Uterus (tissue), 4 donors: ENCODE results near the gene ACAP1. TPM values are rescaled to one million over a fixed set of nuclear protein-coding genes. Genes with fewer than 3 reads are reported as not detected.
A peak's percentile ranks its signal among the peaks of the same experiment; 100 is the strongest.

ENCODE experiments used
- DNase-seq, 2 donors: peaks; one replicate each; pipeline ENCODE4 v3.0.0-alpha.2; 2019 to 2020
- H3K27ac ChIP-seq, 2 donors: fragments of 200-600 bp; sonication (generic); 1 replicate in 1 of 2; 2 replicates in 1 of 2; pipeline ENCODE4 v1.5.1; 2016 to 2018
- H3K27me3 ChIP-seq, 2 donors: fragments of 200-600 bp; sonication (generic); one replicate each; pipeline ENCODE4 v1.5.1; 2018 to 2019; ENCODE audit warnings: control low read depth in 1 of 2
- H3K36me3 ChIP-seq, 2 donors: fragments of 200-600 bp; sonication (generic); one replicate each; pipeline ENCODE4 v1.5.1; 2019; ENCODE audit warnings: control low read depth in 1 of 2
- H3K4me1 ChIP-seq, 2 donors: fragments of 200-600 bp; sonication (generic); one replicate each; pipeline ENCODE4 v1.5.1; 2018 to 2019; ENCODE audit warnings: control low read depth in 1 of 2
- H3K4me3 ChIP-seq, 2 donors: fragments of 200-600 bp; sonication (generic); 1 replicate in 1 of 2; 2 replicates in 1 of 2; pipeline ENCODE4 v1.5.1; 2018 to 2019; ENCODE audit warnings: mild to moderate bottlenecking in 1 of 2
- H3K9me3 ChIP-seq, 2 donors: fragments of 200-600 bp; sonication (generic); one replicate each; pipeline ENCODE4 v1.5.1; 2019; ENCODE audit warnings: control low read depth in 1 of 2
- POLR2A ChIP-seq, 2 donors: fragments of 450-650 bp; IDR thresholded peaks; one replicate each; pipeline ENCODE4 v1.6.1; 2016; ENCODE audit warnings: antibody characterized with exemption in 2 of 2, mild to moderate bottlenecking in 1 of 2, moderate library complexity in 1 of 2
- intact Hi-C: fragments of 100-400 bp; cut with DNase I; formaldehyde crosslinking; loops from one replicate; pipeline ENCODE4 v1.15.1; 2023; ENCODE audit warnings: low total_unique reads
- total RNA-seq, 4 donors: library from RNA; depleted of rRNA in 3 of 4; stranded (reverse); fragments of >200 nt in 3 of 4; gene quantifications; one replicate each; pipeline versions ENCODE4 v1.1.0 to v1.2.4, GENCODE V29; 2014 to 2023
- TF ChIP-seq, protein P1 (sequence below), 4 experiments: fragments of 200-600 bp in 2 of 4; fragments of 450-650 bp in 2 of 4; sonication (generic) in 2 of 4; IDR thresholded peaks; one replicate each; pipeline ENCODE4 v1.5.1; 2016 to 2019; ENCODE audit warnings: antibody characterized with exemption in 4 of 4, mild to moderate bottlenecking in 2 of 4, moderate library complexity in 1 of 4
- donor health status: DM: yes; HTN: yes; CAD: no.

Gene ACAP1
- total RNA-seq, 4 donors from 2014 or later, result 0.29 to 11.2 (median 1.7) TPM

DNA sequence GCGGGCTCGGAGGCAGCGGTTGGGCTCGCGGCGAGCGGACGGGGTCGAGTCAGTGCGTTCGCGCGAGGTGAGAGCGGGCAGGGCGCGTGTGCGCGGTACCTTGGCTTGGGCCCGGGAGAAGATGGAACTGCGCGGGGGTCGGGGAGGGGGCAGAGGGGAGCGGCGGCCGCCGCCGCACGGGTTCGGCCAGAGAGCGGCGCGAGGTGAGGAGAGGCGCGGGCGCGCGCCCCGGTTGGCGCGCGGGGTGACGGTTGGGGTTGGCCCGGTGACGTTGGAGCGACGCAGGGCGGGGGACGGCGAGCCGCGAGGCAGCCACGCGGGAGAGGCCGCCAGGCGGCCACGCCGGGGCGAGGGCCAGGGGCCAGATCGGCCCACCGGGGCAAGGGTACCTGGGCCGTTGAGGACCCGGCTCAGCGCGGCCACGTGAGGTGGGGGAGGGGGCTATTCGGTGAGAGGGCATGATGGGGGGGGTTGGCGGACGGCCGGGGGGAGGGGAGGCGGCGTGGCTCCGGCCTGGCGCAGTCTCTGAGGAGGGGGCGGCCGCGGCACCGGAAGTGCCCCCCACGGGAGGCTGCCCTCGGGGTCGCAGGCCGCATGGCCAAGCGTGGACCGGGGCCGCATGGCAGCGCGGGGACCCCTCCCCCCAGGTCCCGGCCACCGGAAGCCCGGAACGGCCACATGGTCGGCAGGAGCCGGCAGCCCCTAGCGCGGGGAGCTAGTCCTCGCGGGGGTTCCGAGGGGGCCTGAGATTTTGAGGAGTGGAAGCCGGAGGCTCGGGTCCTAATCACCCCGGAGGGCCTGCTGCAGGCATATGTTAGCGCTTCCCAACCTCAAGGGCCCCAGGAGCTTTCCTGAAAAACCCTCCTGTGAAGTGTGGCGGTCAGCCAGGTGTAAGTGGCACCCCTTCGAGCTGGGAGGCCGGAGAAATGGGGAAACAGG, 28.4 kb upstream of the ACAP1 start:
- H3K4me1 ChIP-seq, result peaks cover 10 to 17% of the 10 kb centered on the region in 2 donors
- no peaks in the 10 kb centered on the region for H3K27me3 ChIP-seq
- intact Hi-C loops, result no loop called here

GRCh38 chr17:7308625-7309433, 27.5 kb upstream of the ACAP1 start:
- H3K4me1 ChIP-seq, result peaks cover 10 to 17% of the 10 kb centered on the region in 2 donors
- H3K9me3 ChIP-seq, result no peaks in the 10 kb centered on the region
- no peaks in the 10 kb centered on the region for H3K27me3 ChIP-seq
- H3K27ac ChIP-seq, result peak overlapping the region; percentile 98 to 99
- DNase-seq, result peak; percentile 69 to 74
- intact Hi-C loops, result no loop called here
- peak overlapping the region; percentile 64 to 100 for H3K4me3 ChIP-seq
- no peaks in the 10 kb centered on the region for H3K36me3 ChIP-seq
- TF ChIP-seq, protein P1, sequence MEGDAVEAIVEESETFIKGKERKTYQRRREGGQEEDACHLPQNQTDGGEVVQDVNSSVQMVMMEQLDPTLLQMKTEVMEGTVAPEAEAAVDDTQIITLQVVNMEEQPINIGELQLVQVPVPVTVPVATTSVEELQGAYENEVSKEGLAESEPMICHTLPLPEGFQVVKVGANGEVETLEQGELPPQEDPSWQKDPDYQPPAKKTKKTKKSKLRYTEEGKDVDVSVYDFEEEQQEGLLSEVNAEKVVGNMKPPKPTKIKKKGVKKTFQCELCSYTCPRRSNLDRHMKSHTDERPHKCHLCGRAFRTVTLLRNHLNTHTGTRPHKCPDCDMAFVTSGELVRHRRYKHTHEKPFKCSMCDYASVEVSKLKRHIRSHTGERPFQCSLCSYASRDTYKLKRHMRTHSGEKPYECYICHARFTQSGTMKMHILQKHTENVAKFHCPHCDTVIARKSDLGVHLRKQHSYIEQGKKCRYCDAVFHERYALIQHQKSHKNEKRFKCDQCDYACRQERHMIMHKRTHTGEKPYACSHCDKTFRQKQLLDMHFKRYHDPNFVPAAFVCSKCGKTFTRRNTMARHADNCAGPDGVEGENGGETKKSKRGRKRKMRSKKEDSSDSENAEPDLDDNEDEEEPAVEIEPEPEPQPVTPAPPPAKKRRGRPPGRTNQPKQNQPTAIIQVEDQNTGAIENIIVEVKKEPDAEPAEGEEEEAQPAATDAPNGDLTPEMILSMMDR (IDR thresholded peaks at IDR 0.05), result no peak
- TF ChIP-seq POLR2A (IDR thresholded peaks at IDR 0.05), result peak in 1 of 2 donors; percentile 15

More for the DNA sequence above, 28.4 kb upstream of the ACAP1 start:
- DNase-seq, result peak; percentile 52 to 68
- Histone ChIP-seq H3K27ac (peak overlapping the region; percentile 98 to 99), H3K4me3 (peak overlapping the region; percentile 64 to 100), H3K9me3 (no peaks in the 10 kb centered on the region), H3K36me3 (no peaks in the 10 kb centered on the region)
- no peak for TF ChIP-seq POLR2A (IDR thresholded peaks at IDR 0.05)

DNA sequence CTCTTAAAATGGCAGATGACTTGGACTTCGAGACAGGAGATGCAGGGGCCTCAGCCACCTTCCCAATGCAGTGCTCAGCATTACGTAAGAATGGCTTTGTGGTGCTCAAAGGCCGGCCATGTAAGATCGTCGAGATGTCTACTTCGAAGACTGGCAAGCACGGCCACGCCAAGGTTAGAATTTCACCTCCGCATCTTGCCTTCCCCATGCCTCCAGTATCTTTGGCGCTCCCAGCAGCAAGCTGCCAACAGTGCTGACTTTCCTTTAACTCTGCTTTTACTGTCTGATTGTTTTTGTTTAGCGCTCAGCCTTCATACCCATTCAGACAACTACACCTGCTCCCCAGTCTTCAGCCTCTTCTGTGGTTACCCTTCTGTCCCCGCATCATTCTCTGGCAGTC, 26.7 kb upstream of the ACAP1 start:
- H3K27ac ChIP-seq, result peak overlapping the region in 1 of 2 donors; percentile 98
- H3K4me3 ChIP-seq, result no peak overlapping the region
- intact Hi-C loops, result no loop called here
- H3K27me3 ChIP-seq, result no peaks in the 10 kb centered on the region
- DNase-seq, result no peak
- H3K9me3 ChIP-seq, result no peaks in the 10 kb centered on the region
- no peak for TF ChIP-seq POLR2A (IDR thresholded peaks at IDR 0.05)
- TF ChIP-seq, protein P1 (IDR thresholded peaks at IDR 0.05), result no peak
- H3K36me3 ChIP-seq, result no peaks in the 10 kb centered on the region
- H3K4me1 ChIP-seq, result peaks cover 10 to 17% of the 10 kb centered on the region in 2 donors

GRCh38 chr17:7311110-7311705, 25.1 kb upstream of the ACAP1 start:
- H3K36me3 ChIP-seq, result no peaks in the 10 kb centered on the region
- intact Hi-C loops, result no loop called here
- H3K27me3 ChIP-seq, result no peaks in the 10 kb centered on the region
- no peak for DNase-seq
- H3K9me3 ChIP-seq, result no peaks in the 10 kb centered on the region
- peaks cover 10 to 17% of the 10 kb centered on the region in 2 donors for H3K4me1 ChIP-seq
- no peak overlapping the region for H3K4me3 ChIP-seq
- no peak overlapping the region for H3K27ac ChIP-seq
- TF ChIP-seq POLR2A (IDR thresholded peaks at IDR 0.05), result no peak
- TF ChIP-seq, protein P1 (IDR thresholded peaks at IDR 0.05), result no peak

- Histone ChIP-seq H3K36me3 (no peaks in the 10 kb centered on the region), H3K27ac (no peak overlapping the region)
- intact Hi-C loops, result no loop called here
These were observed 23.8 kb upstream of the ACAP1 start for GRCh38 chr17:7312432-7313087.

More at GRCh38 chr17:7312432-7313087, 23.8 kb upstream of the ACAP1 start:
- H3K27me3 ChIP-seq, result no peaks in the 10 kb centered on the region
- no peak for TF ChIP-seq POLR2A (IDR thresholded peaks at IDR 0.05)
- TF ChIP-seq, protein P1 (IDR thresholded peaks at IDR 0.05), result no peak
- H3K4me3 ChIP-seq, result no peak overlapping the region
- H3K4me1 ChIP-seq, result peaks cover 10 to 17% of the 10 kb centered on the region in 2 donors
- no peaks in the 10 kb centered on the region for H3K9me3 ChIP-seq
- DNase-seq, result no peak
